Stimulated activated CD4-positive, alpha-beta T cell treated with anti-CD3 and anti-CD28 coated beads, TNF-alpha, amount 100 ng/mL, for 48 hours (primary cell): Measurements from ENCODE around the gene PRORP.
"Not testable (repeated sequence)": the region's sequence is repeated elsewhere in the genome, so short reads cannot be mapped to it uniquely, and the experiment has no call there.

Experiments
- DNase-seq, 3 donors: peaks; one replicate each; pipeline ENCODE4 v3.0.0-alpha.2; 2020; ENCODE audit warnings: low read depth in 3 of 3

Gene PRORP

GRCh38 chr14:35121887-35122695 is at the start of gene PRORP, which contains the start of gene PPP2R3C:
Gene PRORP, plus strand, starts transcription at chr14:35122552. Its CDS starts 694 bp downstream, at chr14:35123246.
Gene PPP2R3C, minus strand, starts transcription at chr14:35121990. Its CDS starts 31 bp downstream, at chr14:35121959.
- peak; percentile 79 to 83 (median 82) for DNase-seq

DNA sequence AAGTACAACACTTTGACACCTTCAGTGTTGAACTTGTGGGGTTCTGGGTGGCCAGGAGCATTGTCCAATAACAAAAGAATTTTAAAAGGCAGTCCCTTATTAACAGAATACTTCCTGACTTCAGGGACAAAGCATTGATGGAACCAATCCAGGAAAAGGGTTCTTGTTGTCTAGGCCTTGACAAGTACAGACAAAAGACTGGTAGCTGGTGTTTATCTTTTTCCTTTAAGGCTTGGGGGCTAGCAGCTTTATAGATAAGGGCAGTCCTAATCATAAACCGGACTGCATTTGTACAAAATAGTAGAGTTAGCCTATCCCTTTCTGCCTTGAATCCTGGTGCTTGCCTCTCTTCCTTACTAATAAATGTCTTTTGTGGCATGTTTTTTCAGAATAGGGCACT is 48.9 kb upstream of the PRORP start:
- DNase-seq: no peak

DNA sequence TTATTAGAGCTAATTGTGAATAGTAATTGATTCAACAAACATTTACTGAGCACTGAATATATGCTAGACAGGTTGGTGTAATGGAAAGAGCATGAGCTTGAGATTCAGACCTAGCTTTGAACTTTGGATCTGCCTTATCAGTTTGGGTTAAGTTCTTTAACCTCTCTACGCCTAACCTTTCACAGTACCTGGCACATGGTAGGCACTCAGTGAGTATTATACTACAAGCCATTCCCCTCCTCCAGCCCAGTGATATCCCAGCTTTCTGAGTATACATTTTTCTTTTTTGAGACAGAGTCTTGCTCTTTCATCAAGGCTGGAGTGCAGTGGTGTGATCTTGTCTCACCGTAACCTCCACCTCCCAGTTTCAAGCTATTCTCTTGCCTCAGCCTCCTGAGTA is 44.3 kb upstream of the PRORP start:
- DNase-seq: no peak

GRCh38 chr14:35079742-35080141 is 42.6 kb upstream of the PRORP start:
- no peak for DNase-seq

DNA sequence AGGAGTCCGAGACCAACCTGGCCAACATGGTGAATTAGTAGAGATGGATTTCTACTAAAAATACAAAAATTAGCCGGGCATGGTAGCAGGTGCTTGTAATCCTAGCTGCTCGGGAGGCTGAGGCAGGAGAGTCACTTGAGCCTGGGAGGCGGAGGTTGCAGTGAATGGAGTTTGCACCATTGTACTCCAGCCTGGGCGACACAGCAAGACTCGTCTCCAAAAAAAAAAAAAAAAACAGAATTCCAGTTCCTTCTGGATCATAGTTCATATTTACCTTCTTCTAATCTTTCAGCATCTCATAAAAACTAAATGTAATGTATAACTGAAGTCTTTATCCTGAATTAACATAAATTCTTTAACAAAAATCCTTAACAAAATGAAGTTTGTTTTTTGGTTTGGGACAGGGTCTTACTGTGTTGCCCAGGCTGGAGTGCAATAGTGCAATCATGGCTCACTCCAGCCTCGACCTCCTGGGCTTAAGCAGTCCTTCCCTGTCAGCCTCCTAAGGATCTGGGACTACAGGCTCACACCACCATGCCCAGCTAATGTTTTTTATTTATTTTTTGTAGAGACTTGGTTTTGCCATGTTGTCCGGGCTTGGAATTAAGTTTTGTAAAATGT is 38.7 kb upstream of the PRORP start:
- DNase-seq: no peak

- DNase-seq: no peak
These were observed 36.9 kb upstream of the PRORP start for GRCh38 chr14:35085441-35085840.

DNA sequence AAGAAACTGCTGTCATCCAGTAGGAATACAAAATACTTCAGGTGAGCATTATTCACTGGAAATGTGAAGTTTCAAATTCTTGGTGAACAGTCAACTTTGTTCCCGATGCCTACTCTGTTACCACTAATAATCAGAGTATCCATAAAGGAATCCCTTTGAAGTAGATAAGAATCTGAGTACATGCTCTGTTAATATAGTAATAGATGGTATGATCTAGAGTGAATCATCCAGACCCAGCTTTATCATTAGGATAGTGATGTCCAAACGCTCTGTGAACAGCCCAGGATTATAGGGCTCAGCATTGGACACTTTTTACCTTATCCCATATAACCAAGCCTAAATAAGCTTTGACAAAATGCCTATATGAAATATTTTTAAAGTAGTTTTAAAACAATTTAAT is 33.8 kb upstream of the PRORP start:
- DNase-seq: no peak

DNA sequence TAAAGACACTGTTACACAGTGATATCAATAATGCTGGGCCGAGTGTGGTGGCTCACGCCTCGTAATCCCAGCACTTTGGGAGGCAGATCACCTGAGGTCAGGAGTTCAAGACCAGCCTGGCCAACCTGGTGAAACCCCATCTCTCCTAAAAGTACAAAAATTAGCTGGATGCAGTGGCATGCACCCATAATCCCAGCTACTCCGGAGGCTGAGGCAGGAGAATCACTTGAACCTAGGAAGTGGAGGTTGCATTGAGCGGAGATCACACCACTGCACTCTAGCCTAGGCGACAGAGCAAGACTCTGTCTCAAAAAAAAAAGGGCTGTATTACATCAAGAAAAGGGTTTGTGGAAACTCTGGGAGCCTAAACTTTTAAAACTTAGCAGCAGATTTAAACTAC is 27.7 kb upstream of the PRORP start:
- not testable (repeated sequence) for DNase-seq

DNA sequence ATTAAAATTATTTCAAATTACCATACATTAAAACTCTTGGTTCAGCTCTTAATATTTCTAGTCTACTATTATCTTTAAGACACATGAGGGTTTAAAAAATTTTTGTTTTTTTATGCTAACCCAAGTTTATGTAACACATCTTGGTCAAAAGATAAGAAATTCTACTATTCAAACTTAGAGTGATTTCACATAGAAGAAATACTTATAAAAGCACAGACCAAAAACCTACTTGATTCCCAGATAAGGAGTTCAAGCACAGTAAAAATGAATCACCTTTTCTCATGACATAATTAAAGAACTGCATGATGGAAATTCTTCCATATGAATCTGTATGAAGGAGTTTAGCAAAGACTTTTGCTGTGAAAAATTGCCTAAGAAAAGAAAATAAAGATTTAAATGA is 14.5 kb upstream of the PRORP start:
- no peak for DNase-seq

- no peak for DNase-seq
These were observed 9.7 kb upstream of the PRORP start for GRCh38 chr14:35112641-35113040.

GRCh38 chr14:35113308-35113950 is 8.9 kb upstream of the PRORP start:
- DNase-seq: no peak

DNA sequence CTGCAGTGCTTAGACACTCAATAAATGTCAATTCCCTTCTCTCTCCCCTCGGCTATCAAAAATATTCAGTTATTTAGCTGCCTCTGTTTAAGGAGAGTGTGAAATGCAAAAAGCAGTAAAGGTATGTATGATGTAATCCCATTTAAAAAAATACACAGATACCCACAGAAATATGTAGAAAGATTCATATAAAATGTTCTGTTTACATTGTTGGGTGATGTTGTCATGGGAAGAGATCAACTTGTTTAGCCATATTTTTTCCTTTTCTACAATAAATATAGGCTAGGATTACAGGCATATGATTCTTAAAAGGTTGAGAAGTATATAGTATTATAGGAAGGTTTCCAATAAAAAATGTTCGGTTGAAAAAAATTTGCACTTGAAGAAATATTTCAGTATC is 8.3 kb upstream of the PRORP start:
- DNase-seq: no peak

DNA sequence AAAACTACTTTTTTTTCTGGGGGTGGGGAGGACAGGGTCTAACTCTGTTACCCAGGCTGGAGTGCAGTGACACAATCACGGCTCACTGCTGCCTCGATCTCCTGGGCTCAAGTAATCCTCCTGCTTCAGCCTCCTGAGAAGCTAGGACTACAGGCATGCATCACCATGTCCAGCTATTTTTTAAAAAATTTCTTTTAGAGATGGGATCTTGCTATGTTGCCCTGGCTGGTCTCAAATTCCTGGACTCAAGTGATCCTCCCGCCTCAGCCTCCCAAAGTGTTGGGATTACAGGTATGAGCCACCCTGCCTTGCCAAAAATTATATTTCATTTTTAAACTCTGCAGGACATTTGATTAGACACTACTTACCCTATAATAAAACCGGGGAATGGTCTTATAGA is 6.1 kb upstream of the PRORP start:
- no peak for DNase-seq

- DNase-seq: no peak
These were observed 5.2 kb upstream of the PRORP start for GRCh38 chr14:35117112-35117511.

DNA sequence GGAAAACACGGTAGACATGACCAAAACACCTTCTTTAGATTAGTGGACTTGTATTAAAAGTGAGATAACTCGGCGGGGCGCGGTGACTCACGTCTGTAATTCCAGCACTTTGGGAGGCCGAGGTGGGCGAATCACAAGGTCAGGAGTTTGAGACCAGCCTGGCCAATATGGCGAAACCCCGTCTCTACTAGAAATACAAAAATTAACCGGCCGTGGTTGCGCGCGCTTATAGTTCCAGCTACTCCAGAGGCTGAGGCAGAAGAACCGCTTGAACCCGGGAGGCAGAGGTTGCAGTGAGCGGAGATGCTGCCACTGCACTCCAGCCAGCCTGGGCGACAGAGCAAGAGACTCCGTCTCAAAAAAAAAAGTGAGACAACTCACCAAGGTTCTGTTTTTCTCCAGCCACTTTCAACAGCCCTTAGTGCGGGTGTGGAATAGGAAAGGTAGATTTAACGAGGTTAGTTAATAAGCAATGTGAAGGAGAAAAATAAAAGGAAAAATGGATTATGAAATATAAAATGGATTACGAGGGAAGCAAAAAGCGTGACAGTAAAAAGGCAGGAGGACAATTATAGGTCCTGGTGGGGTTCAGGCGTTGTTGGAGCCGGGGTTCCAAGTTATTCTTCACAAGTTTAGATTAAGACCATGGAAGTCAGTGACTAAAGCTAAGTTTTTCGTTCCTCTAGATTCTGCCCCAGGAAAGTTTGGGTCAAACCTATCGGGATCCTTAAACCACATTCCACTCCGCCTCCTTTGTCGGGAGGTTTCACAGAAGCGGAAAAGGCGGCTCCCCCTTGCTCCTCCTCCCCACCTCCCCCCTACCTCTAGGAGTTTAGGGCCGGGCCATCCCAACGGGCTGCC is 1.1 kb upstream of the PRORP start:
- peak in 1 of 3 donors; percentile 2 for DNase-seq

DNA sequence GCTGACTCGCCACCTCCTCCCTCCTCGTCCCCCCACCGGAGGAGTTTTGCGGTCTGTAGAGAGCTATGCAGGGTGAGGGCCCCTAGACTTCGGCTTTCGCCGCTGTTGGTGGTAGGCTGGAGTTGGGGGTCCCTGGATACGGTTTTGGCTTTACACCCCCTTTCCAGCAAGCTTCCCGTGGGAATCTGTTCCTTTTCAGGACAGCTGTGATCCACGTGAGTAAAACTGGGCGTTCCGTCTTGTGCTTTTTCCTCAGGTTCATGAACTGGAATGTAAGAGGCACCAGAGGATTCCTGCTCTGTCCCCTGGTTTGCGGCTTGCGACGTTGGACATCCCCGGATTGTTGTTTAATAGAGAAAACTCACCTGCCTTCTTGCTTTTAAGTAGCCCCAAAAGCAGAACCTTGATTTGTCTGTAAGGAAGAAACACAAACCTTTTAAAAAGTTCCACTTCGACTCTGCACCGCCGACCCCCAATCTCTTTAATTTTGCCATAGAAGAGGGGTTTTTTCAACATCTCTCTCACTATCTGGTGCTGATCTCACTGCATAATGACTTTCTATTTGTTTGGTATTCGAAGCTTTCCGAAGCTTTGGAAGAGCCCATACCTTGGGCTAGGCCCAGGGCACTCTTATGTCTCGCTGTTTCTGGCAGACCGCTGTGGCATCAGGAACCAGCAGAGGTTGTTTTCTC is 490 bp downstream of the PRORP start:
- DNase-seq: peak in 1 of 3 donors; percentile 5

- no peak for DNase-seq
These were observed 994 bp downstream of the PRORP start for GRCh38 chr14:35123388-35123703.

DNA sequence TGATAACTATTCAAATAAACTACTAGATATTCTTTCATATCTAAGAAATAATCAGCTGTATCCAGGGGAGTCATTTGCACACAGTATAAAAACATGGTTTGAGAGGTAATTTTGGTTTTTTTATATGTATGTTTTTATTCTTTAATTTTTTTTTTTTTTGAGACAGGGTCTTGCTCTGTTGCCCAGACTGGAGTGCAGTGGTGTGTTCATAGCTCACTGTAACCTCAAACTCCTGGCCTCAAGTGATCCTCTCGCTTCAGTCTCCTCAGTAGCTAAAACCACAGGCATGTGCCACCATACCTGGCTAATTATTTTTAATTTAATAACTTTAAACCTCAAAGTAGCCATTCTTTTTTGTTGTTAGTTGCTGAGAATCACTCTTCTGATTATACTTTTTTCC is 1.8 kb downstream of the PRORP start:
- no peak for DNase-seq

DNA sequence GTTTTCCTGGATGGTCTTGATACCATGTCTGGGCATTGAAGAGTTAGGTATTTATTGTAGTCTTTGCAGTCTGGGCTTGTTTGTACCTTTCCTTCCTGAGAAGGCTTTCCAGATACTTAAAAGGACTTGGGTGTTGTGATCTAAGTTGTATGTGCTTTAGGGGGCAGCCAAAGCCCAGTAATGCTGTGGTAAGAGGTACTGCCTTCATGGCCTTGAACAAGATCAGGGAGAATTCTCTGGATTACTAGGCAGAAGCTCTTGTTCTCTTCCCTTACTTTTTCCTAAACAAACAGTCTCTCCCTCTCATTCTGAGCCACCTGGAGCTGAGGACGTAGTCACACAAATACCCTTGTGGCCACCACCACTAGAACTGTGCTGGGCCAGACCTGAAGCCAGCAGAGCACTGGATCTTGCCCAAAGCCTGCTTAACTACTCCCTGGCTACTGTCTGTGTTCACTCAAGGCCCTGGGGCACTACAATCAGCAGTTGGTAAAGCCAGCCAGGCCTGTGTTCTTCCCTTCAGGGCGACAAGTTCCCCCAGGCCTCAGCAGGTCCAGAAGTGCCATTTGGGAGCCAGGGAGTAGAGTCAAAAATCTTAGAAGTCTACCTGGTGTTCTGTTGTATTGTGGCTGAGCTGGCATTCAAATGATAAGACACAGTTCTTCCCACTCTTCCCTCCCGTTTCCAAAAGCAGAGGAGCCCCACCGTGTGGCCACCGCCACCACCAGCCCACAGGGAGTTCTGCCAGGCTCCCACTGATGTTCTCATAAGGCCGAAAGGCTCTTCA is 11.4 kb downstream of the PRORP start:
- no peak for DNase-seq

- DNase-seq: no peak
These were observed 12.2 kb downstream of the PRORP start for GRCh38 chr14:35134329-35135123.
